Endothelial cell of umbilical vein (primary cell): ENCODE measurements around the gene KCNQ2. TPM values are rescaled to one million over a fixed set of nuclear protein-coding genes. Genes with fewer than 3 reads are reported as not detected.

Source experiments
- BruUV-seq: library from RNA; stranded (reverse); fragments of 400-500 nt; replicated peaks from 2 replicates; lab custom pipeline; 2021; lab: Mats Ljungman, UMichigan
- CTCF ChIA-PET: fragments of 300-600, 350-600 bp; sonication (Branson Sonifier 250); formaldehyde crosslinking; loops from one replicate; lab custom pipeline; 2021; ENCODE audit warnings: antibody characterized with exemption, inconsistent platforms; lab: Charles Lee
- POLR2A ChIA-PET: fragments of 300-600, 350-600 bp; sonication (Branson Sonifier 250); formaldehyde crosslinking; loops from one replicate; lab custom pipeline; 2021; ENCODE audit warnings: antibody characterized with exemption, inconsistent platforms; lab: Charles Lee
- DNase-seq: peaks from one replicate; pipeline ENCODE4 v3.0.0-alpha.2; 2011; ENCODE audit warnings: low read depth, low spot score
- FAIRE-seq: peaks from 2 replicates; lab custom pipeline; 2011; peaks lifted over from hg19 to GRCh38; lab: Jason Lieb, UNC
- H2AFZ ChIP-seq: 2 replicates; pipeline ENCODE4 v1.6.0; 2012; ENCODE audit warnings: low read depth, low read length, control low read depth, inconsistent platforms
- H3K27ac ChIP-seq: 2 replicates; pipeline ENCODE4 v1.5.1; 2011; ENCODE audit warnings: low read depth, mild to moderate bottlenecking, control low read depth, low read length, moderate library complexity; ENCODE audit not compliant: insufficient read depth
- H3K27me3 ChIP-seq, 2 experiments: 2 replicates each; pipeline versions ENCODE4 v1.6.0 to v1.6.1; 2011; ENCODE audit warnings: low read length in 2 of 2, mixed read lengths in 1 of 2; ENCODE audit not compliant: control insufficient read depth in 2 of 2, insufficient read depth in 2 of 2
- H3K36me3 ChIP-seq, 2 experiments: 2 replicates in 1 of 2; 3 replicates in 1 of 2; pipeline ENCODE4 v1.5.1; 2011; ENCODE audit warnings: low read length in 2 of 2, mild to moderate bottlenecking in 1 of 2, moderate library complexity in 1 of 2; ENCODE audit not compliant: control insufficient read depth in 2 of 2, insufficient read depth in 2 of 2; ENCODE audit errors: extremely low read depth in 1 of 2
- H3K4me1 ChIP-seq: 3 replicates; pipeline ENCODE4 v1.5.1; 2011; ENCODE audit warnings: mild to moderate bottlenecking, low read length; ENCODE audit not compliant: control insufficient read depth, insufficient read depth; ENCODE audit errors: extremely low read depth
- H3K4me2 ChIP-seq: 2 replicates; pipeline ENCODE4 v1.6.1; 2011; ENCODE audit warnings: low read length, control low read depth, mixed read lengths; ENCODE audit not compliant: insufficient read depth
- H3K4me3 ChIP-seq, 3 experiments: fragments of 200-600 bp in 1 of 3; sonication (generic), shearing (Covaris generic) in 1 of 3; replicated peaks in 1 of 3; 2 replicates each; pipeline ENCODE4 v1.5.1; 2011 to 2016; ENCODE audit warnings: control low read depth in 3 of 3, low read length in 3 of 3, mild to moderate bottlenecking in 2 of 3, inconsistent platforms in 1 of 3, low read depth in 1 of 3, moderate library complexity in 1 of 3; ENCODE audit not compliant: insufficient read depth in 1 of 3
- H3K79me2 ChIP-seq: 2 replicates; pipeline ENCODE4 v1.6.0; 2012; ENCODE audit warnings: low read length, inconsistent platforms; ENCODE audit not compliant: control insufficient read depth, insufficient read depth
- H3K9ac ChIP-seq: replicated peaks from 2 replicates; pipeline ENCODE3; 2011; ENCODE audit warnings: low read length, control low read depth; ENCODE audit not compliant: insufficient read depth; ENCODE audit errors: extremely low read depth
- H3K9me1 ChIP-seq: replicated peaks from 3 replicates; pipeline ENCODE4 v1.6.0; 2011; ENCODE audit warnings: mild to moderate bottlenecking, low read length; ENCODE audit not compliant: control insufficient read depth, insufficient read depth; ENCODE audit errors: extremely low read depth
- H3K9me3 ChIP-seq: replicated peaks from 2 replicates; pipeline ENCODE4 v1.5.1; 2012; ENCODE audit warnings: low read length, inconsistent platforms; ENCODE audit not compliant: control insufficient read depth, insufficient read depth
- H4K20me1 ChIP-seq: replicated peaks from 2 replicates; pipeline ENCODE3; 2011; ENCODE audit warnings: mild to moderate bottlenecking, low read length; ENCODE audit not compliant: control insufficient read depth, insufficient read depth; ENCODE audit errors: extremely low read depth
- EZH2 ChIP-seq: IDR thresholded peaks from 2 replicates; pipeline ENCODE4 v1.6.1; 2012; ENCODE audit warnings: borderline replicate concordance, low read depth, mild to moderate bottlenecking, moderate library complexity, low read length, inconsistent platforms; ENCODE audit not compliant: severe bottlenecking
- FOS ChIP-seq: IDR thresholded peaks from 2 replicates; pipeline ENCODE4 v1.6.1; 2011; ENCODE audit warnings: mild to moderate bottlenecking, low read length, moderate library complexity, borderline replicate concordance; ENCODE audit not compliant: insufficient read depth
- JUN ChIP-seq: IDR thresholded peaks from 2 replicates; pipeline ENCODE4 v1.6.1; 2011; ENCODE audit warnings: borderline replicate concordance, low read depth; ENCODE audit not compliant: insufficient read length, insufficient read depth
- MAX ChIP-seq: IDR thresholded peaks from 2 replicates; pipeline ENCODE4 v1.6.1; 2011; ENCODE audit not compliant: insufficient read depth, insufficient read length
- MYC ChIP-seq: IDR thresholded peaks from one replicate; pipeline ENCODE4 v1.6.1; 2011; ENCODE audit warnings: mild to moderate bottlenecking, low read depth, low read length
- POLR2A ChIP-seq: IDR thresholded peaks from 2 replicates; pipeline ENCODE4 v1.6.1; 2012; ENCODE audit warnings: low read depth, mild to moderate bottlenecking, control low read depth, low read length
- dilution Hi-C: fragments of 300-500 bp; cut with MboI; formaldehyde crosslinking; loops from one replicate; pipeline ENCODE4 v1.15.0; 2019; ENCODE audit warnings: low sequenced_read_pairs; ENCODE audit not compliant: extremely low pct_ligation_motif_present
- intact Hi-C: fragments of 100-400 bp; cut with micrococcal nuclease; formaldehyde crosslinking; loops from one replicate; pipeline ENCODE4 v1.10.0; 2022
- polyA plus RNA-seq, 4 experiments: library from polyadenylated mRNA; depleted of rRNA in 3 of 4; stranded (reverse) in 3 of 4; unstranded in 1 of 4; fragments of >200 nt; gene quantifications; 2 replicates each; pipeline versions ENCODE4 v1.2.1 to v1.2.3, GENCODE V29; 2011 to 2012; ENCODE audit warnings: missing spikeins in 1 of 4
- total RNA-seq: library from RNA; stranded (reverse); gene quantifications from 2 replicates; pipeline ENCODE4 v1.2.3, GENCODE V29; 2021

KCNQ2 gene
- total and polyA plus RNA-seq, 2 donors (not counting 3 experiments of a cell fraction or from before 2014, with no cell fraction given) = not detected

DNA sequence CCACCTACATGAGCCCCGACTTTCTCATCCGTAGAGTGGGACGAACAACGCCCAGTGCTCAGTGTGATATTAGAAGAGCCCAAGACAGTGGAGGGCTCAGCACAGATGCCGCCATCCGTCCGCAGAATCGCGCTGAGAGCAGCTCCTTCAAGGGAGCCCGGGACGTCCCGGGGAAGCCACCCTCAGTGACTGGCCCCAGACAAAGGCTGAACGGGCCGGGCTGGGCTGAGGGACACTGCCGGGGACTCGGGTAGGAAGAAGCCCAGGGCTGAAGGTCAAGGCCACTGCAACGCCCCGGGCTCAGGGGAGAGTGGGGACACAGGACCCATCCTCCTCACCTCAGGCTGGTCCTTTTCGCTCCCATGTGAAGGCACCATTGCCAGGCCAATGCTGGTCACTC lies 98.5 kb downstream of the KCNQ2 start:
- no peak for DNase-seq
- Histone ChIP-seq H3K4me1 (no peaks in the 10 kb centered on the region), H3K79me2 (no peaks in the 10 kb centered on the region), H3K4me3 (no peak overlapping the region), H3K27ac (no peak overlapping the region), H3K9ac (no peak overlapping the region), H3K36me3 (no peaks in the 10 kb centered on the region), H3K4me2 (no peak overlapping the region), H3K9me1 (no peaks in the 10 kb centered on the region), H4K20me1 (no peaks in the 10 kb centered on the region), H2AFZ (no peak overlapping the region), H3K9me3 (no peaks in the 10 kb centered on the region), H3K27me3 (peaks cover 0 to 3% of the 10 kb centered on the region in 2 experiments)
- no peak for FAIRE-seq
- intact Hi-C loops (no loop called here), dilution Hi-C loops (no loop called here)
- no TSS peak for BruUV-seq
- TF ChIP-seq MAX = no peak
- TF ChIP-seq EZH2 = no peak
- no peak for TF ChIP-seq FOS
- no peak for TF ChIP-seq POLR2A
- no peak for TF ChIP-seq MYC
- no peak for TF ChIP-seq JUN
- CTCF ChIA-PET = interaction anchor here (1.0 to 1.7 kb wide), 2 partner anchors 8 to 65 kb away, joined by 3 to 4 read pairs; no protein-coding TSS in a partner anchor
- POLR2A ChIA-PET = no interaction called here

DNA sequence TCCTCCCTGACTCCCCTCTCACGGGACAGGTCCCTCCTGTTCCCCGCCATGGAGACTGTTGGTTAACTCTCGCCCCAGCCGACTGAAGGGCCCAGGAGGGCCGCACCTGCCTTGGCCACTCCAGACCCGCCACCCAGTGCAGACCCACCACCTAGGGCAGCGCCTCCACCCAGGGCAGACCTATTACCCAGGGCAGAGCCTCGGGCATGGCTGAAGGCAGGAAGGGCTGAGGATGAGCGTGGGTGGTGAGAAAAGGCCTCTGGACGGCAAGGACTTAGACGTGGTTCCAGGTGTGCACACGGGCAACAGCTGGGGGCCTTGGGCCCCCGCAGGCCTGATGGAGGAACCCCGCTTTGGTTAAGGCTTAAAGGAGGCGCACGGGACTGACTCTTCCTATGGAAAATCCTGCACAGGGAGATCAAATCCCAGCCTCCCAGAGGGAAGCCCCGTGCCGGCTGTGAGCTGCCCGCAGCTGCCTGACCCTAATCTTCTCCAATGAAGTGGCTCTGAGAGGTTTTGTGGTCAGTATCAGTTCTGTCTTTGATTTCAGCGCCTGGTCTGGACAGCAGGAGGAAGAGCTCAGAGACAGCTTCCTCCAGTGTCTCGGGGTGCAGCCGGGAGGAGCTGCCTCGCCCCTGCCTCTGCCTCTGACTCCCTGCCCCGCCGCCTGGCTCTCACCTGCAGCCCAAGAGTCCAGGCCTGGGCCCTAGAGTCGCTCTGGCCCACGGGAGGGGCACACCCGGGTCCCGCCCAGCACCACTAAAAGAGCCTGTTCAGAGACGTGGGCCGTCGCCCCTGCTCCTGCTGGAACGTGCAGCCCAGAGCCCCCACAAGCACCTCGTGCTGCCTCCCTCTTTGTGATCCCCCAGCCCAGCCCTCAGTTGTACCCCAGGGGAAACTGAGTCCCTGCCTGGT lies 99.2 kb downstream of the KCNQ2 start:
- H3K9me3 ChIP-seq = no peaks in the 10 kb centered on the region
- H3K9ac ChIP-seq = no peak overlapping the region
- FAIRE-seq (no peak), DNase-seq (no peak)
- no peaks in the 10 kb centered on the region for H3K9me1 ChIP-seq
- H3K27ac ChIP-seq = no peak overlapping the region
- no peak overlapping the region for H3K4me2 ChIP-seq
- H3K79me2 ChIP-seq = no peaks in the 10 kb centered on the region
- TF ChIP-seq FOS = no peak
- POLR2A ChIA-PET = no interaction called here
- intact Hi-C loops = no loop called here
- peaks cover 0 to 3% of the 10 kb centered on the region in 2 experiments for H3K27me3 ChIP-seq
- no TSS peak for BruUV-seq
- dilution Hi-C loops = no loop called here
- H2AFZ ChIP-seq = no peak overlapping the region
- CTCF ChIA-PET = interaction anchor here (1.0 to 1.7 kb wide), 3 partner anchors 8 to 64 kb away, joined by 3 to 4 read pairs (median 4); no protein-coding TSS in a partner anchor
- no peaks in the 10 kb centered on the region for H4K20me1 ChIP-seq
- no peaks in the 10 kb centered on the region for H3K36me3 ChIP-seq
- H3K4me1 ChIP-seq = no peaks in the 10 kb centered on the region
- H3K4me3 ChIP-seq = no peak overlapping the region
